GM06990 (cell line): ENCODE measurements around the gene PAK5.

Experiments used
- DNase-seq: peaks from one replicate; pipeline ENCODE4 v3.0.0-alpha.2; 2011; ENCODE audit not compliant: insufficient read length; ENCODE audit errors: extremely low read depth
- H3K27me3 ChIP-seq: replicated peaks from 2 replicates; pipeline ENCODE4 v1.6.0; 2011; ENCODE audit warnings: low read length; ENCODE audit not compliant: control insufficient read depth, insufficient read depth
- H3K36me3 ChIP-seq: 2 replicates; pipeline ENCODE4 v1.5.1; 2011; ENCODE audit warnings: low read length; ENCODE audit not compliant: control insufficient read depth, insufficient read depth
- H3K4me3 ChIP-seq: replicated peaks from 2 replicates; pipeline ENCODE4 v1.5.1; 2011; ENCODE audit warnings: low read depth, mild to moderate bottlenecking, control low read depth, low read length
- CTCF ChIP-seq: IDR thresholded peaks from 2 replicates; pipeline ENCODE4 v1.5.1; 2011; ENCODE audit warnings: low read length, control low read depth, mild to moderate bottlenecking, inconsistent platforms; ENCODE audit not compliant: insufficient read depth, poor library complexity, severe bottlenecking

Gene PAK5

GRCh38 chr20:9637889-9638288 lies 201.0 kb downstream of the PAK5 start:
- no peak overlapping the region for H3K4me3 ChIP-seq
- H3K27me3 ChIP-seq = no peaks in the 10 kb centered on the region

GRCh38 chr20:9635750-9636149 lies 203.1 kb downstream of the PAK5 start:
- no peaks in the 10 kb centered on the region for H3K27me3 ChIP-seq
- DNase-seq = no peak
- H3K36me3 ChIP-seq = no peaks in the 10 kb centered on the region
- H3K4me3 ChIP-seq = no peak overlapping the region
- TF ChIP-seq CTCF = no peak

More at GRCh38 chr20:9637889-9638288, 201.0 kb downstream of the PAK5 start:
- no peak for DNase-seq
- no peak for TF ChIP-seq CTCF
- H3K36me3 ChIP-seq = no peaks in the 10 kb centered on the region

- Histone ChIP-seq H3K36me3 (no peaks in the 10 kb centered on the region), H3K4me3 (no peak overlapping the region), H3K27me3 (no peaks in the 10 kb centered on the region)
- TF ChIP-seq CTCF = no peak
- no peak for DNase-seq
Measured at GRCh38 chr20:9634327-9634726, 204.5 kb downstream of the PAK5 start.

GRCh38 chr20:9632991-9633390 lies 205.9 kb downstream of the PAK5 start:
- Histone ChIP-seq H3K4me3 (no peak overlapping the region), H3K27me3 (no peaks in the 10 kb centered on the region), H3K36me3 (no peaks in the 10 kb centered on the region)
- DNase-seq = no peak
- no peak for TF ChIP-seq CTCF

- Histone ChIP-seq H3K36me3 (no peaks in the 10 kb centered on the region), H3K4me3 (no peak overlapping the region), H3K27me3 (no peaks in the 10 kb centered on the region)
- TF ChIP-seq CTCF = no peak
- no peak for DNase-seq
Measured at GRCh38 chr20:9632265-9632664, 206.6 kb downstream of the PAK5 start.

DNA sequence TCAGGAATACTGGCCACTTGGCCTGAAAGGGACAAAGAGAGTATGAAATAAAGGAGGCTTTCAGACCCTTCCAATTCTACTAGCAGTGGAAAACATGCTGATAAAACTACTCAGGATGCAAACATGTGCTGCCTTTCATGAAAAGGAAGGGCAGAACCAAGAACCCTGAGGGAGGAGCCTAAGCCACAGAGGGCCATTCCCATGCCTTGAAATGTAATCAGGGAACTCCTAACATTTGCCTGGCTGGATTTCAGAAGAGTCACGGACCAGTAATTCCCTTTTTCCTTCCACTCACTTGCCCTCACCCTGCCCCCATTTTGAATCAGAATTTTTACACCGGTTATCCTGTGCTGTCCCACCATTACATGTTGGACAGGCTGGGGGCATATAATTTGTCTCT lies 208.3 kb downstream of the PAK5 start:
- TF ChIP-seq CTCF = no peak
- H3K4me3 ChIP-seq = no peak overlapping the region
- DNase-seq = no peak
- H3K27me3 ChIP-seq = no peaks in the 10 kb centered on the region
- no peaks in the 10 kb centered on the region for H3K36me3 ChIP-seq
